Measurements from ENCODE around the gene SCARB1. TPM values are rescaled to one million over a fixed set of nuclear protein-coding genes. Genes with fewer than 3 reads are reported as not detected.

The SCARB1 gene
- total and polyA plus RNA-seq, 2 donors (not counting 1 experiment from before 2014, with no cell fraction given): 14.7 to 32.5 TPM

DNA sequence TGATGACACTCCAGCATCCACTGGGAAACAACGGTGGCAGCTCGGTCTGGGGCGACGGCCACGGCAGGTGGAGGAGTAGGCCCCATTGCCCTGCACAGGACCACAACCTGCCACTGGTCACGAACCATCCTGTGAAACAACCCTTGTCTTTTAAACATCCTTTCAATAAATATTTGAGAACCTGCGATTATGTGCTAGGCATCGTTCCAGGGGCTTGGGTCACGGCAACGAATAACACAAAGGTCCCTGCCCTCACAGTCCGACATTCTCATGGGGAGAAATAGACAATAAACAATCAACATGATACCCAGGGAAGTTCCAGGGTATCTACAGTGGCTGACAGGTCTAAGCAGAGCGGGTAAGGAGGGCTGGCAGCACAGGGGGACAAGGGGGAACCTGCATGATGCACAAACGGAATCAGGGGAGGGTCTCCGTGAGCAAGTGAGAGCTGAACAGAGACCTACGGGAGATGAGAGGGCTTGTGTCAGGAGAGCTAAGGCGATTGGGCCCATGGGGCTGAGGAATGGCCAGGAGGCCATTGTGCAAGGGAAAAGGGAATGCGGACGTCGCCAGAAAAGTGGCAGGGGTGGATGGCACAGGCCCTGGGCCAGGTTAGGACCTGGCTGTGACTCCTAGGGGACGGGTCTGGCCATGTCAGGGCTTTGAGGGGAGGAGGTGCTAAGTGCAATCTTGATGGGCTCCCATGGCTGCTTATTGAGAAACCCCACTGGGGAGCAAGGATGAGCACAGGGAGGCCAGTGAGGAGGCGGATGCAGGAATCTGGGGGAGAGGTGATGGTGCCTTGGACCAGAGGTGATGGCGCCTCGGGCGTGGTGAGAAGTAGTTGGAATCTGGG is 9.7 kb downstream of the SCARB1 start:
- H3K27me3 ChIP-seq (ENCODE audit: control insufficient read depth, insufficient read depth, low read length): no peaks in the 10 kb centered on the region
- H3K9me3 ChIP-seq (ENCODE audit: control insufficient read depth, insufficient read depth, low read depth, low read length): no peaks in the 10 kb centered on the region
- H3K27ac ChIP-seq (ENCODE audit: insufficient read depth, low read length): no peak overlapping the region
- H4K20me1 ChIP-seq (ENCODE audit: control insufficient read depth, extremely low read depth, insufficient read depth, low read length): no peaks in the 10 kb centered on the region
- no peak for DNase-seq (ENCODE audit: low read depth in 2 of 2)
- TF ChIP-seq EZH2 (IDR thresholded peaks at IDR 0.05; ENCODE audit: low read length, missing control alignments): no peak
- TF ChIP-seq, protein P1, sequence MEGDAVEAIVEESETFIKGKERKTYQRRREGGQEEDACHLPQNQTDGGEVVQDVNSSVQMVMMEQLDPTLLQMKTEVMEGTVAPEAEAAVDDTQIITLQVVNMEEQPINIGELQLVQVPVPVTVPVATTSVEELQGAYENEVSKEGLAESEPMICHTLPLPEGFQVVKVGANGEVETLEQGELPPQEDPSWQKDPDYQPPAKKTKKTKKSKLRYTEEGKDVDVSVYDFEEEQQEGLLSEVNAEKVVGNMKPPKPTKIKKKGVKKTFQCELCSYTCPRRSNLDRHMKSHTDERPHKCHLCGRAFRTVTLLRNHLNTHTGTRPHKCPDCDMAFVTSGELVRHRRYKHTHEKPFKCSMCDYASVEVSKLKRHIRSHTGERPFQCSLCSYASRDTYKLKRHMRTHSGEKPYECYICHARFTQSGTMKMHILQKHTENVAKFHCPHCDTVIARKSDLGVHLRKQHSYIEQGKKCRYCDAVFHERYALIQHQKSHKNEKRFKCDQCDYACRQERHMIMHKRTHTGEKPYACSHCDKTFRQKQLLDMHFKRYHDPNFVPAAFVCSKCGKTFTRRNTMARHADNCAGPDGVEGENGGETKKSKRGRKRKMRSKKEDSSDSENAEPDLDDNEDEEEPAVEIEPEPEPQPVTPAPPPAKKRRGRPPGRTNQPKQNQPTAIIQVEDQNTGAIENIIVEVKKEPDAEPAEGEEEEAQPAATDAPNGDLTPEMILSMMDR (conservative IDR thresholded peaks at IDR 0.05 in 1 of 2, IDR thresholded peaks at IDR 0.05 in 1 of 2; ENCODE audit: low read depth in 1 of 2, low read length in 2 of 2): no peak
- no peak overlapping the region for H3K4me2 ChIP-seq (ENCODE audit: extremely low read depth, insufficient read depth, low read length)
- H3K4me3 ChIP-seq (replicated peaks in 1 of 4; ENCODE audit: control extremely low read depth in 1 of 4, insufficient read depth in 1 of 4, low read depth in 3 of 4, low read length in 4 of 4): no peak overlapping the region
- peaks cover 2% of the 10 kb centered on the region for H3K79me2 ChIP-seq (ENCODE audit: control insufficient read depth, insufficient read depth, low read length)
- H3K9ac ChIP-seq (ENCODE audit: insufficient read depth, low read length): no peak overlapping the region
- H3K4me1 ChIP-seq (ENCODE audit: control insufficient read depth, extremely low read depth, insufficient read depth, low read length): peaks cover 4% of the 10 kb centered on the region
- H2AFZ ChIP-seq (ENCODE audit: low read length): no peak overlapping the region
- peaks cover 2% of the 10 kb centered on the region for H3K36me3 ChIP-seq (ENCODE audit: control insufficient read depth, insufficient read depth, low read length)

DNA sequence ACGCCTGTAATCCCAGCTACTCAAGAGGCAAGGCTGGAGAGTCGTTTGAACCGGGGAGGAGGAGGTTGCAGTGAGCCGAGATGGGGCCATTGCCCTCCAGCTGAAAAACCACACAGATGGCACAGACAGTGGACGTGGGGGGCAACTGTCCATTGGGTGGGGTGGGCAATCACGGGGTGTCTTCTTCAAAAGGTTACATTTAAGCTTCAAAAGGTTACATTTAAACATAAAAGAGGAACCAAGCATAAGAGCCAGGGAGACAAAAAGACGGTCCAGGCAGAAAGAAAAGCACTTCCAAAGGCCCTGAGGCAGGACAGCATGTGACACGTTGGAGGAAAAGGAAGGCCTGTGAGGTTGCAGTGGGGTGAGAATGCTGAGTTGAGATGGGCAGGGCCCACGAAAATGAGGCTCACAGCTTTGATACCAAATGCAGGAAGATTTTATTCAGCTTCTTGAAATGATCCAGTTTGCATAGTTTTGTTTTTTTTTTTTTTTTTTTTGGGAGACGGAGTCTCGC is 10.7 kb downstream of the SCARB1 start:
- Histone ChIP-seq H3K27ac (ENCODE audit: insufficient read depth, low read length) (no peak overlapping the region), H3K9me3 (ENCODE audit: control insufficient read depth, insufficient read depth, low read depth, low read length) (no peaks in the 10 kb centered on the region), H3K79me2 (ENCODE audit: control insufficient read depth, insufficient read depth, low read length) (peaks cover 2% of the 10 kb centered on the region), H2AFZ (ENCODE audit: low read length) (no peak overlapping the region), H3K4me3 (replicated peaks in 1 of 4; ENCODE audit: control extremely low read depth in 1 of 4, insufficient read depth in 1 of 4, low read depth in 3 of 4, low read length in 4 of 4) (no peak overlapping the region), H3K4me1 (ENCODE audit: control insufficient read depth, extremely low read depth, insufficient read depth, low read length) (peaks cover 4% of the 10 kb centered on the region), H4K20me1 (ENCODE audit: control insufficient read depth, extremely low read depth, insufficient read depth, low read length) (no peaks in the 10 kb centered on the region), H3K27me3 (ENCODE audit: control insufficient read depth, insufficient read depth, low read length) (no peaks in the 10 kb centered on the region), H3K36me3 (ENCODE audit: control insufficient read depth, insufficient read depth, low read length) (peaks cover 2% of the 10 kb centered on the region), H3K9ac (ENCODE audit: insufficient read depth, low read length) (no peak overlapping the region), H3K4me2 (ENCODE audit: extremely low read depth, insufficient read depth, low read length) (no peak overlapping the region)
- no peak for TF ChIP-seq EZH2 (IDR thresholded peaks at IDR 0.05; ENCODE audit: low read length, missing control alignments)
- TF ChIP-seq, protein P1 (conservative IDR thresholded peaks at IDR 0.05 in 1 of 2, IDR thresholded peaks at IDR 0.05 in 1 of 2; ENCODE audit: low read depth in 1 of 2, low read length in 2 of 2): no peak
- no peak for DNase-seq (ENCODE audit: low read depth in 2 of 2)

DNA sequence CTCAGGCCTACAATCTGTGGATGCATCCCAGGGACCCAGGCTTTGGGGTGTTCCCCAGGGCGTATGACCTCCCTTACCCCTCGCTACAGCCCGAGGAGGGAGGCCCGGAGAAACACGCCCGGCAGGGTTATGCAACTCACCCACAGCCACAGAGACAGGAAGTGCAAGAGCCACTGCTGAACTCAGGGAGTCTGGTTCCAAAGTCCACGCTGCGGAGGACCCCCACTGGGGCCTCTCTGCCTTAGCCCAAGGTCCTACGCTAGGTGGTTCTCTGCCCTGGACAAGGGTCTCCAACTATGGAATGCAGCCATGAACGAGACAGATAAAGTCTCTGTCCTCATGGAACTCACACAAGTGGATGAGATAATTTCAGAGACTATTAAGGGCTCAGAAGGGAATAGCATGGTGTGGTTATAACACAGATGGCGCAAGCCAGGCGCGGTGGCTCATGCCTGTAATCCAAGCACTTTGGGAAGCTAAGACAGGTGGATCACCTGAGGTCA is 11.3 kb downstream of the SCARB1 start:
- Histone ChIP-seq H3K79me2 (ENCODE audit: control insufficient read depth, insufficient read depth, low read length) (peaks cover 2% of the 10 kb centered on the region), H3K4me2 (ENCODE audit: extremely low read depth, insufficient read depth, low read length) (no peak overlapping the region), H3K27ac (ENCODE audit: insufficient read depth, low read length) (no peak overlapping the region), H3K9me3 (ENCODE audit: control insufficient read depth, insufficient read depth, low read depth, low read length) (no peaks in the 10 kb centered on the region), H4K20me1 (ENCODE audit: control insufficient read depth, extremely low read depth, insufficient read depth, low read length) (no peaks in the 10 kb centered on the region), H2AFZ (ENCODE audit: low read length) (no peak overlapping the region), H3K9ac (ENCODE audit: insufficient read depth, low read length) (no peak overlapping the region), H3K36me3 (ENCODE audit: control insufficient read depth, insufficient read depth, low read length) (peaks cover 2% of the 10 kb centered on the region), H3K4me1 (ENCODE audit: control insufficient read depth, extremely low read depth, insufficient read depth, low read length) (peaks cover 5% of the 10 kb centered on the region), H3K27me3 (ENCODE audit: control insufficient read depth, insufficient read depth, low read length) (no peaks in the 10 kb centered on the region), H3K4me3 (replicated peaks in 1 of 4; ENCODE audit: control extremely low read depth in 1 of 4, insufficient read depth in 1 of 4, low read depth in 3 of 4, low read length in 4 of 4) (no peak overlapping the region)
- DNase-seq (ENCODE audit: low read depth in 2 of 2): no peak
- no peak for TF ChIP-seq EZH2 (IDR thresholded peaks at IDR 0.05; ENCODE audit: low read length, missing control alignments)
- TF ChIP-seq, protein P1 (conservative IDR thresholded peaks at IDR 0.05 in 1 of 2, IDR thresholded peaks at IDR 0.05 in 1 of 2; ENCODE audit: low read depth in 1 of 2, low read length in 2 of 2): no peak
